HG03469 (cell line): Measurements from ENCODE around the gene CYP46A1.

Experiments used
- ATAC-seq: cut with Tn5 transposase; IDR thresholded peaks from one replicate; pipeline ENCODE4 v1.9.1; 2021; ENCODE audit warnings: mild to moderate bottlenecking, moderate library complexity, moderate number of reproducible peaks; ENCODE audit not compliant: unreplicated experiment

The CYP46A1 gene

DNA sequence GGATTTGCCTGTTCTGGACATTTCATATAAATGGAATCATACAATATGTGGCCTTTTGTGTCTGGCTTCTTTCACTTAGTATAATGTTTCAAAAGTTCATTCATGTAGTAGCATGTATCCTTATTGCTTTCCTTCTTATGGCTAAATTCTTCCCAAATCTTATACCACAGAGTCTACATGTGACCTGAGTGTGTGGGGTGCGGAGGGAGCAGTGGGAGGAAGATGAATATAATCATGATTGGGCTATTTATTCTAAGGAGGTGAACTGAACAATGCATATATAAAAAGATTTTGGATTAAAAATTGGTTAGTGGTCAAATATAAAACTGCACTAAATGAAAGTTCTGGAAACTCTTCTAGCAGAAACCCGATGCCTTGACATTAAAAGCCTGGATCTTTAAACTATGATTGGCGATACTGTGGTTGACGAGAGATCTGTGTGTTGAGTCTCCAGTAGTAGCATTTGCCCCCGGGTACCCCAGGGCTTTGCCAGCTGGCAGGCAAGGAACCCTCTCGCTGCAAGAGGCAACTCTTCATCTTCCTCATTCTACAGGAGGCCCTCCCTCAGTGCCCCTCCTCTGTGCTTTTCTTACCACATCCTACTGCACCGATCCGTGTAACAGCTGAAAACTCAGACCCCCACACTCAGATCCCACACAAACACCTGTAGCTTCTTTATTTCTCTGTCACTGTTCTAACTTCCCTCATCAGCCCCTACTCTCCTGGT, 2.6 kb downstream of the CYP46A1 start:
- ATAC-seq: no peak

DNA sequence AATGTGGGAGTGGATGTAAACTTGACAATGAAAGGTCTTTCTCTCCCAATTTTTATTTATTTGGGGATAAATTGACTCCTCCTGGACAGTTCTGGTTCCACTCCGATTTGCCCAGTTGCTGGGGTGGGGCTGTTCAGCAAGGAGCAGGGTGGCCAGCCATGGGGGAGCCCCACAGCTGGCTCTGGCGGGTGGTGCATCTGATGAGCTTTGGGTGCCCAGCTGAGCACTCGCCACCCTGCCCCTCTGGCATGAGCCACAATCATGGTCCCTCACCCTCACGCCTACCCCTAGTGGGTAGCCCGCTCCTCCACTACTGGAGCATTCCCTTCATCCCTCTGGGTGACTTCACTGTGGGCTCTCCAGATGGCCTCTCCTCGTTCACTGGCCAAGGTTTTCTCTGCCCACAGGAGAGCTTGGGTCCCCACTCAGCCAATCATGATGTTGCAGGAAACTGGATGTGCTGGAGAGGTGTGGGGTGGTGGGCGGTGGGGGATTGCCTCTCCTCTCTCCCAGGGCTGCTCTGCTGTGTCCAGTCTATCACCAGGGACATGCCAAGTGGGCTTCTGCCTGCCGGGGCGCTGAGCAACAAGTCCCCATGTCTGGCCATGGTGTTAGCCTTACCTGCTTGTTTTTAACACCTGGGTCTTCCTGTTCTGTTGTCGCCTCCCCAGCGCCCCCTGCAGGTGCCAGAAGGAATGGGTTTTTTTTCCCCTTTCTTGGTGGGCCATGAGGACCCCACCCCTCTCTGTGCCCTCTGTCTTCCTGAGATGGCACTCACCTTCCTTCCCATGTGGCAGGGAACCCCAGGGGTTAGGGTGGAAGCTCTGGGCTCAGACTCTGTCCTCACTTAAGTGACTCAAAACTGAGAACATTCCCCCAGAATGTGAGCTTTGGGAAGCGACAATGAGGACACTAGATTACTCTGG, 3.4 kb downstream of the CYP46A1 start:
- no peak for ATAC-seq

GRCh38 chr14:99688210-99688581, 4.1 kb downstream of the CYP46A1 start:
- ATAC-seq: no peak

- ATAC-seq: no peak
Measured at GRCh38 chr14:99688629-99689028, 4.5 kb downstream of the CYP46A1 start.

GRCh38 chr14:99689266-99690236, 5.5 kb downstream of the CYP46A1 start:
- ATAC-seq: no peak

- ATAC-seq: no peak
Measured at GRCh38 chr14:99690636-99691035, 6.5 kb downstream of the CYP46A1 start.

- no peak for ATAC-seq
Measured at GRCh38 chr14:99691111-99691885, 7.2 kb downstream of the CYP46A1 start.

GRCh38 chr14:99693918-99694317, 9.8 kb downstream of the CYP46A1 start:
- ATAC-seq: no peak

DNA sequence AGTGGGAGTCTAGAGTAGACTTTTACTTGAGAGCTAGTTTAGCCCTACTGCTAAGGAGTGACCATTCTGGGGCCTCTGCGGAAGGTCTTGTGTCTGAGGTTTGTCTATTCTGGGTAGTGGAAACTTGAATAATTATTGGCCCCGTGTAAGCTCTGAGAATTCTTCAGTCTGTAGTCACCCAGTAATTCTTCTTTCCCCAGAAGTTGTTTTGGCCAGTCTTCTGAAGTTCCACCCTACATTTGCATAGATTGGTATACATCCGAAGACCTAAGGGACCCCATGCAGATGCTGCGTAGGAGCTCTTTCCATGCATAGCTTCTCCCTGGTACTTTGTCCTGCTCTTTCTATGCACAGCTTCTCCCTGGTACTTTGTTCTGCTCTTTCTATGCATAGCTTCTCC, 12.8 kb downstream of the CYP46A1 start:
- ATAC-seq: no peak

- ATAC-seq: no peak
Measured at GRCh38 chr14:99698236-99698635, 14.1 kb downstream of the CYP46A1 start.

DNA sequence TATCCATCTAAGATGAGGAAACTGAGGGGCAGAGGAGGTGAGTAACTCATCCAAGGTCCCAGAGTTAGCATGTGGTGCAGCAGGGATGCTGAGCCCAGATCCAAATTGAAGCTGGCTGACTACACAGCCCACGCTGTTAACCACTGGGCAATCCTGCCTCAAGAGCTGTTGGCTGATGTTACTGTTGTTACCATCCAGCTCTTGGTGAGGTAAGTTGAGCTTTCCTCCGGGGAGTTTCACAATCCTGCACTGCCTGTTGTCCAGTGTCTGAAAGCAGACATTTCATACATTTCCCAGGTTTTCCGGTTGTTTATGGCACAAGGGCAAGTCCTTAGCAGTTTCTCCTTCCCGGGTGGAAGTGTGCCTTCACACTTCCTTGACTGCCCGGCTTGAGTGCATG, 14.5 kb downstream of the CYP46A1 start:
- no peak for ATAC-seq

DNA sequence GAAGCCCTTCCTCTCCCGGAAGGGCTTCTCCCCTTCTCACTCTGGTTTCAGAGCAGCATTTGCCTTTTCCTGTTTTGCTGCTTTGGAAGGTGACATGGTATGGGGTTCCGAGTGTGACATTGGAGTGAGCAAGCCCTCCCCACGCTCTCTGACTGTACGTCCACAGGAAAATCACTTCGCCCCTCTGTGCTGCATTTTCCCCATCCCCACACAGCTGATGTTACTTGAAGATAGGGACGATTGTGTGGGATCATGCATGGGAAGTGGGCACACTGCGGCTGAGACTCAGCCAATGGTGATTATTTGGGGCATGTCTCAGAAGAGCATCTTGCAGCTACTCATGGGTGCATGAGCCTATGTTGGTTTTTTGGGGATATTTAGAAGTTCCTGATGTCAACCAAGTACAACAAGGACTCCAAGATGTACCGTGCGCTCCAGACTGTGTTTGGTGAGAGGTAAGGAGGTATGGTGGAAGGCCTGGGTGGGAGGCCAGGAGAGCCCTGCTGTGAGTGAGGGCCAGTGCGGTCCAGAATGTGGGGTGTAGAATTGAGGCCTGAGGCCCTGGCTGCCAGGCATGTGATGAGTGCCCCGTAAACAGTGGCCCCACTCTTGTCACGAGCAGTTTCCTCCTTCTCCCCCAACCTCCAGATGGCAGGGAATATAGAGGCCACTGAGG, 15.1 kb downstream of the CYP46A1 start:
- ATAC-seq: no peak

- no peak for ATAC-seq
Measured at GRCh38 chr14:99699861-99700260, 15.8 kb downstream of the CYP46A1 start.

GRCh38 chr14:99700379-99700778, 16.3 kb downstream of the CYP46A1 start:
- ATAC-seq: no peak

DNA sequence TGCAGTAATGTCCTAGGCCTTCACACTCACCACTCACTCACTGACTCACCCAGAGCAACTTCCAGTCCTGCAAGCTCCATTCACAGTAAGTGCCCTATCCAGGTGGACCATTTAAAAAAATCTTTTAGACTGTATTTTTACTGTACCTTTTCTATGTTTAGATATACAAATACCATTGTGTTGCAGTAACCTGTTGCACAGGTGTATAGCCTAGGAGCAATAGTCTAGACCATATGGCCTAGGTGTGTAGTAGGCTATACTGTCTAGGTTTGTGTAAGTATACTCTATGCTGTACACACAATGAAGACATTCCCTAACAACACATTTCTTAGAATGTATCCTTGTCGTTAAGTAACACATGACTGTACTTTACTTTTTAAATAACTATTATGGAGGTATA, 17.2 kb downstream of the CYP46A1 start:
- no peak for ATAC-seq

DNA sequence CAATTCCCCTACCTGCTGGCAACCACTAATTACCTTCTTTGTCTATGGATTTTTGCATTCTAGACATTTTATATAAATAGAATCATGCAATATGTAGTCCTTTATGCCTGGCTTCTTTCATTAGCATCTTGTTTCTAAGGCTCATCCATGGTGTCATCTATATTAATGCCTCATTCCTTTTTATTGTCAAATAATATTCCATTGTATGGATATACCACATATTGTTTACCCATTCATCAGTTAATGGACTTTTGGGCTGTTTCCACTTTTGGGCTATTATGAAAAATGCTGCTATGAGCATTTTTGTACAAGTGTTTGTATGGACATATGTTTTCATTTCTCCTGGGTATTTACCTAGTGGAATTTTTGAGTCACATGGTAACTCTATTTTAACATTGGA, 18.0 kb downstream of the CYP46A1 start:
- no peak for ATAC-seq

GRCh38 chr14:99703381-99703780, 19.3 kb downstream of the CYP46A1 start:
- ATAC-seq: no peak

DNA sequence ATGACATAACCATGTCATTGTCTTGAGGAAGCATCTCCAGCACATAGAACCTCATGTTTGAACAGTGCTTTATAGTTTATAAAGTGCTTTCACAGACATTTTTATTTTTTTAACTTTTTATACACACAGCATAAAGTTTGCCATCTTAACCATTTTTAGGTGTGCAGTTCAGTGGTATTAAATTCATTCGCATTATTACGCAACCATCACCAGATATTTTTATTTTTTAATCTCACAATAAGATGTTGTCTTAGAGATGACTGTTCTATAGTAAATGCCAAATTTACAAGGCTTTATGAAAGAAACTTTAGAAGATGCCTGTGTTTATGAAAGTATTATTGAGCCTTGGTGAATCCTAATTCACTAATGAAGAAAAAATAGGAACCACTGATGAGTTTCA, 19.9 kb downstream of the CYP46A1 start:
- no peak for ATAC-seq

DNA sequence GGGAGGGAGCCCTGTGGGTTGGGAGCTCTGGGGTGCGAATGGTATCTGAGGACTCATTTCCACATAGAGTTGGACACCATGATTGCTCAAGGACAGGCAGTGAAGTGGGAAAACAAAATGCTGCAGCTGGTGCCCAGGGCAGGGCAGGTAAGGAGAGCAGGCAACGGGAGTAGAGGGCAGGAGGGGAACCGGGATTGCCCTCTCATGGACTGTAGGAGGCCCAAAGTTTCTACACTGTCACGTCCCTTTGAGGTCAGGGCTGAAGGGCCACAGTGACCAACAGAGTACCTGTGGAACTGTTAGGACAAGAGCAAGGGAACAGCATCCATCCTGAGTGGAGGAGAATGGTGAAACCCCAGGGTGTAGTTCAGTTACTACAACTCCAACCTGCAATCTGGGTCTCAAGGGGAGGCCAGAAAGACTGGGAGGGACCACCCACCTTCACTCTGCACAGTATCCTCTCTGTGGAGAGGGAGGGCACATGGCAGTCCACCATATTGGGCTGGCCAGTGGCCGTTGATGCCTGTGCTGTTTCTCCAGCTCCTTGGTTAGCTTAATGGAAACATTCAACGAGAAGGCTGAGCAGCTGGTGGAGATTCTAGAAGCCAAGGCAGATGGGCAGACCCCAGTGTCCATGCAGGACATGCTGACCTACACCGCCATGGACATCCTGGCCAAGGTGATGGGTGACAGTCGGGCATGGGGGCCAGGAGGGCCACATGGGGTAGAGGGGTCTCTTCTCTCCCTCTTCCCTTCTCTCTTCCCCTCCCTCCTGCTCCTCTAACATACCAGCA, 22.2 kb downstream of the CYP46A1 start:
- no peak for ATAC-seq
